Neutrophil (primary cell): ENCODE measurements around the gene SGF29.
"Not testable (repeated sequence)": the region's sequence is repeated elsewhere in the genome, so short reads cannot be mapped to it uniquely, and the experiment has no call there.

ENCODE experiments used
- H3K27ac ChIP-seq: fragments of 200-600 bp; sonication (generic); 2 replicates; pipeline ENCODE4 v1.5.1; 2016; ENCODE audit warnings: mild to moderate bottlenecking, moderate library complexity
- H3K27me3 ChIP-seq: fragments of 200-600 bp; sonication (generic); 2 replicates; pipeline ENCODE4 v1.6.0; 2016; ENCODE audit warnings: mild to moderate bottlenecking
- H3K36me3 ChIP-seq: fragments of 200-600 bp; sonication (generic); 2 replicates; pipeline ENCODE4 v1.5.1; 2017
- H3K4me1 ChIP-seq, 2 experiments: fragments of 200-600 bp in 1 of 2; sonication (generic) in 1 of 2; 1 replicate in 1 of 2; 2 replicates in 1 of 2; pipeline versions ENCODE4 v1.5.1 to v1.6.1; 2013 to 2016; ENCODE audit warnings: low read depth in 1 of 2, low read length in 1 of 2, mild to moderate bottlenecking in 1 of 2, moderate library complexity in 1 of 2; ENCODE audit not compliant: control insufficient read depth in 1 of 2, insufficient read depth in 1 of 2
- H3K4me3 ChIP-seq, 2 experiments: fragments of 200-600 bp in 1 of 2; sonication (generic) in 1 of 2; 1 replicate in 1 of 2; 2 replicates in 1 of 2; pipeline ENCODE4 v1.5.1; 2013 to 2016; ENCODE audit warnings: low read depth in 1 of 2, low read length in 1 of 2, mild to moderate bottlenecking in 1 of 2, moderate library complexity in 1 of 2
- H3K9me3 ChIP-seq: fragments of 200-600 bp; sonication (generic); 2 replicates; pipeline ENCODE4 v1.5.1; 2016
- TF ChIP-seq, protein P1 (sequence below): fragments of 200-600 bp; sonication (generic); IDR thresholded peaks from 2 replicates; pipeline ENCODE4 v1.5.1; 2016; ENCODE audit warnings: antibody characterized with exemption

SGF29 gene

DNA sequence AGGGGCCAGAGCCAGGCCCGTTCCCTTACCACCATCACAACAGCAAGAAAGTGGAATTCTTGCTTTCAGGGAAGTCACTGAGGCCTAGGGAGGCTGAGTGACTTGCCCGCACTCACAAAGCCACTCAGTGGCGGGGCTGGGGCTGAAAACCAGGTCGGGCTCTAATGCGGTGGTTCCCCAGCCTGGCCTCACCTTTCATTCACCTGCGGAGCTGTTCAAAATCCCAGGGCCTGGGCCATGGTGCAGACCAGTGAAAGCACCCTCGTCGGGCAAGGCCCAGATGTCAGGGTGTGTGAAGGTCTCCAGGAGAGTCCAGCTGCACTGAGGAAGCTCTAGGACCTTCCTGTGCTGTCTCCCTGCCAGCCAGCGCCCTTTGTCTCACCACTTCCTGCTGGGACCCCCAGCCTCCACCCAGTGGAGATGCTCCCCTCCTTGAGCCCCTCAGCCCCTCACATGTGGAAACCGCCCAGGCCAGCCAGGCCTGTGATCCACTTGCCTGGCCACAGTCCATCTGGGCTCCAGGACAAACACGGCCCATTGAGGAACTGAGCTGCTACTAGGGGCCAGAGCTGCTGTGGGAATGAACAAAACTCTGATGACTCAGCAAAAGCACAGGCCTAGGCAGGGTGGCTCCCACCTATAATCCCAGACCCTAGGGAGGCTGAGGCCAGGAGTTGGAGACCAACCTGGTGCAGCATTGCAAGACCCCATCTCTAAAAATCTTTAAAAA, 55.3 kb downstream of the SGF29 start:
- not testable (repeated sequence) for H3K27me3 ChIP-seq, H3K9me3 ChIP-seq
- Histone ChIP-seq H3K36me3 (peaks cover 40% of the 10 kb centered on the region), H3K4me3 (peak overlapping the region; percentile 70 to 77), H3K4me1 (peaks cover 40 to 43% of the 10 kb centered on the region in 2 experiments), H3K27ac (peak overlapping the region; percentile 89)

DNA sequence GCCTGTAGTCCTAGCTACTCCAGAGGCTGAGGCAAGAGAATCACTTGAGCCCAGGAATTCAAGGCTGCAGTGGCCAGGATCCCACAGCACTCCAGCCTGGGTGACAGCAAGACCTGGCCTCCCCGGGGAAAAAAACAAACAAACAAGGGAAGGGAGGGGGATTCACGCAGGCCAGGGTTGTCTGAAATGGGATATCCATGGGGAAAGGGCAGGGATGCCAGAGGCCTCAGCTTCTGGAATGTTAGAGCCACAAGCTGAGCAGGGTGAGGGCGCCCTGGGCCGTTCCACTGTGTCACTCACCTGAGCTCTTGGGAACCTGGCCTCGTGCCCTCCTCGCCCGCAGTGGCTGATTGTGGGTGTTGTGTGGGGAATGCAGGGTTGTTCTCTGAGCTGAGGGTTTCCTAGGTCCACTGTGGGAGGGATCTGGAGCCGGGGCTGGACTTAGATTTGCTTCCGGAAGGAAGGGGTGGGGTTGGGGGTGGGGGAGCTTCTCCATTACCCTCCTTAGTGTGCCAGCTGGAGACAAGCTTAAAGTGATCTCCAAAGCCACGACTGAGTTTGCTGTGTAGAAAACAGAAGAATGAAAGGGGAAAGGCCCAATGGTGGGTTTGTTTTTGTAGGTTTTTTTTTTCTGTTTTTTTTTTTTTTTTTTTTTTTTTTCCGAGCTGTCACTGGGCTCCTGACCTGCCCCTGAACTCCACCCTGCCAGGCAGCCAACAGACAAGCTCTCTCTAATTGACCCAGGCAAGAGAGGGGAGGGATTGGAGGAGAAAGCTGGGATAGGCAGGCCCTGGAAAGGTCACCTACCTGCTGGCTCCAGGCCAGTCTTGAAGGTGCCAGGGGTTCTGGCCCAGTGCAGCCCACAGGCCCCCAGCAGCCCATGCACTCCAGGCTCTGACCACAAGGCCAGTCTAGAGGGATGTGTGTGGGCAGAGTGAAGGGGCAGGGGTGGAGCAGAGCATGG, 56.2 kb downstream of the SGF29 start, which contains the start of gene SULT1A1:
Gene SULT1A1 (minus strand): TSS at position 414 of the 964 bp plus-strand sequence. CDS start 1,189 bp downstream, outside the sequence.
- Histone ChIP-seq H3K27ac (peak within 1 kb of the TSS; percentile 89), H3K36me3 (peaks cover 32% of the 10 kb centered on the region), H3K27me3 (no peaks in the 10 kb centered on the region), H3K9me3 (no peaks in the 10 kb centered on the region), H3K4me3 (peak within 1 kb of the TSS; percentile 70 to 77), H3K4me1 (peaks cover 40 to 45% of the 10 kb centered on the region in 2 experiments)
- TF ChIP-seq, protein P1, sequence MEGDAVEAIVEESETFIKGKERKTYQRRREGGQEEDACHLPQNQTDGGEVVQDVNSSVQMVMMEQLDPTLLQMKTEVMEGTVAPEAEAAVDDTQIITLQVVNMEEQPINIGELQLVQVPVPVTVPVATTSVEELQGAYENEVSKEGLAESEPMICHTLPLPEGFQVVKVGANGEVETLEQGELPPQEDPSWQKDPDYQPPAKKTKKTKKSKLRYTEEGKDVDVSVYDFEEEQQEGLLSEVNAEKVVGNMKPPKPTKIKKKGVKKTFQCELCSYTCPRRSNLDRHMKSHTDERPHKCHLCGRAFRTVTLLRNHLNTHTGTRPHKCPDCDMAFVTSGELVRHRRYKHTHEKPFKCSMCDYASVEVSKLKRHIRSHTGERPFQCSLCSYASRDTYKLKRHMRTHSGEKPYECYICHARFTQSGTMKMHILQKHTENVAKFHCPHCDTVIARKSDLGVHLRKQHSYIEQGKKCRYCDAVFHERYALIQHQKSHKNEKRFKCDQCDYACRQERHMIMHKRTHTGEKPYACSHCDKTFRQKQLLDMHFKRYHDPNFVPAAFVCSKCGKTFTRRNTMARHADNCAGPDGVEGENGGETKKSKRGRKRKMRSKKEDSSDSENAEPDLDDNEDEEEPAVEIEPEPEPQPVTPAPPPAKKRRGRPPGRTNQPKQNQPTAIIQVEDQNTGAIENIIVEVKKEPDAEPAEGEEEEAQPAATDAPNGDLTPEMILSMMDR = peak; percentile 7

GRCh38 chr16:28610595-28611191, 57.0 kb downstream of the SGF29 start:
- H3K27me3 ChIP-seq = no peaks in the 10 kb centered on the region
- peaks cover 24% of the 10 kb centered on the region for H3K36me3 ChIP-seq
- no peaks in the 10 kb centered on the region for H3K9me3 ChIP-seq
- peak overlapping the region; percentile 89 for H3K27ac ChIP-seq
- H3K4me3 ChIP-seq = peak overlapping the region; percentile 70 to 77
- TF ChIP-seq, protein P1 = no peak
- H3K4me1 ChIP-seq = peaks cover 42 to 48% of the 10 kb centered on the region in 2 experiments

GRCh38 chr16:28612359-28613280, 58.9 kb downstream of the SGF29 start:
- not testable (repeated sequence) for H3K36me3 ChIP-seq, H3K27ac ChIP-seq, H3K4me3 ChIP-seq, H3K27me3 ChIP-seq, H3K9me3 ChIP-seq
- H3K4me1 ChIP-seq = peaks cover 60 to 66% of the 10 kb centered on the region in 2 experiments

DNA sequence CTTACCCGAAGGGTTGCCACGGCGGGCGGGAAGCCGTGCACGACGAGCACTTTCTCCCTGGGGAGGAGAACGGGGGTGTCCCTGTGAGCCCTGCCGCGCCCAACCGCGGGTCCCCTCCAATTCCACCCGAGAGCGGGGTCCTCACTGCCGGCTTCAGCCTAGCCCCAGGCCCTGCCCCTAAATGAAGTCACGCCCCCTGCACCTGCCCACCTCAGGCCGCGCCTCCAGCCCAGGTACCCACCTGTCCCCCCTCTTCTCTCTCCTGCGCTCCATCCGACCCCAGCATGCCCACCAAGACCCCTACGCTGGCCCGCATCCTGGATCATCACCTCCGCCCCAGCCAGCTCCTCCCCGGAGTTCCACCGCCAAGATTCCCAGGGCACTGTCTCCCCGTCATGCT, 60.2 kb downstream of the SGF29 start:
- Histone ChIP-seq H3K4me1 (peaks cover 60 to 64% of the 10 kb centered on the region in 2 experiments), H3K27ac (peak overlapping the region; percentile 47)
- H3K27me3 ChIP-seq, H3K36me3 ChIP-seq, H3K9me3 ChIP-seq, H3K4me3 ChIP-seq: not testable (repeated sequence)

- not testable (repeated sequence) for H3K27ac ChIP-seq, H3K9me3 ChIP-seq, H3K36me3 ChIP-seq, H3K27me3 ChIP-seq, H3K4me3 ChIP-seq
- H3K4me1 ChIP-seq = peaks cover 54 to 58% of the 10 kb centered on the region in 2 experiments
Observed at GRCh38 chr16:28614561-28614960, 60.8 kb downstream of the SGF29 start.
